ENCODE measurements around the gene CASP10. TPM values are rescaled to one million over a fixed set of nuclear protein-coding genes. Genes with fewer than 3 reads are reported as not detected.

CASP10 gene
- total and polyA plus RNA-seq, 9 of the 15 experiments (the other 6 are each of a cell fraction or from before 2014, with no cell fraction given), result 7.1 to 20.4 (median 10.8) TPM

DNA sequence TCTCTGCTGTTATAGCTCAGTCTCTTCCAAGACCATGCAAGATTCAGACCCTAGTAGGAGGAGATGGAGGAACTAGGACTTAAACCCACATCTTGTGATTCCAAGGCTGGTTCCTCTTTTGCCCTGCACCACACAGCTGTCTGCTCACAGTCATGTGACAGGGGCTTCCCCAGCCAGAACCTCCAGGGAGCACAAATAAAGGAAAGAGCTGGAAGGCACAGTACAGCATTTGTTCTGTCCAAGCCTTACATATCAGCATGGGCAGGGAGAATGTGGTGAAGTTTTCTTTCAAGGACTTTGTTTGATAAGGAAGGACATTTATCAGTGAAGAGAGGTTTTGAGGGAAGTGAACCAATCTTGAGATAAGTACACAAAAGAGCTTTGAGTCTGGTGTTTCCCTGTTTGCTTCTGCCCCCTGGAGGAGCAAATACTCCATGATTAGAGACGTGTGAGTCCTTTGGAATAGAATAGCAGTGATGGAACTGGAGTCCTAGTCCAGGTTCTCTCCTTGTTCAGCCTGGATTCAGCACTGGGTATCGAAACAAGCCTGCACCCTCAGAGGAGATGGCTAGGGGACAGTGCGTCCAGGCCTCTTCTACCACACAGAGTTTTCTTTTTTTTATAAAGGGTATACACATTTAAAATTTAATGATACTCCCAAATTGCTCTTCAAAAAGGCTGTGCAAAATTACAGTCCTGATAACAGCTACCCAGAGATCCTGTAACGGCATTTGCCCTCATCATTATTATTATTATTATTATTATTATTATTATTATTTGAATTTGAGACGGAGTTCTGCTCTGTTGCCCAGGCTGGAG lies 24.6 kb upstream of the CASP10 start (continued):
- TF ChIP-seq, protein P1, sequence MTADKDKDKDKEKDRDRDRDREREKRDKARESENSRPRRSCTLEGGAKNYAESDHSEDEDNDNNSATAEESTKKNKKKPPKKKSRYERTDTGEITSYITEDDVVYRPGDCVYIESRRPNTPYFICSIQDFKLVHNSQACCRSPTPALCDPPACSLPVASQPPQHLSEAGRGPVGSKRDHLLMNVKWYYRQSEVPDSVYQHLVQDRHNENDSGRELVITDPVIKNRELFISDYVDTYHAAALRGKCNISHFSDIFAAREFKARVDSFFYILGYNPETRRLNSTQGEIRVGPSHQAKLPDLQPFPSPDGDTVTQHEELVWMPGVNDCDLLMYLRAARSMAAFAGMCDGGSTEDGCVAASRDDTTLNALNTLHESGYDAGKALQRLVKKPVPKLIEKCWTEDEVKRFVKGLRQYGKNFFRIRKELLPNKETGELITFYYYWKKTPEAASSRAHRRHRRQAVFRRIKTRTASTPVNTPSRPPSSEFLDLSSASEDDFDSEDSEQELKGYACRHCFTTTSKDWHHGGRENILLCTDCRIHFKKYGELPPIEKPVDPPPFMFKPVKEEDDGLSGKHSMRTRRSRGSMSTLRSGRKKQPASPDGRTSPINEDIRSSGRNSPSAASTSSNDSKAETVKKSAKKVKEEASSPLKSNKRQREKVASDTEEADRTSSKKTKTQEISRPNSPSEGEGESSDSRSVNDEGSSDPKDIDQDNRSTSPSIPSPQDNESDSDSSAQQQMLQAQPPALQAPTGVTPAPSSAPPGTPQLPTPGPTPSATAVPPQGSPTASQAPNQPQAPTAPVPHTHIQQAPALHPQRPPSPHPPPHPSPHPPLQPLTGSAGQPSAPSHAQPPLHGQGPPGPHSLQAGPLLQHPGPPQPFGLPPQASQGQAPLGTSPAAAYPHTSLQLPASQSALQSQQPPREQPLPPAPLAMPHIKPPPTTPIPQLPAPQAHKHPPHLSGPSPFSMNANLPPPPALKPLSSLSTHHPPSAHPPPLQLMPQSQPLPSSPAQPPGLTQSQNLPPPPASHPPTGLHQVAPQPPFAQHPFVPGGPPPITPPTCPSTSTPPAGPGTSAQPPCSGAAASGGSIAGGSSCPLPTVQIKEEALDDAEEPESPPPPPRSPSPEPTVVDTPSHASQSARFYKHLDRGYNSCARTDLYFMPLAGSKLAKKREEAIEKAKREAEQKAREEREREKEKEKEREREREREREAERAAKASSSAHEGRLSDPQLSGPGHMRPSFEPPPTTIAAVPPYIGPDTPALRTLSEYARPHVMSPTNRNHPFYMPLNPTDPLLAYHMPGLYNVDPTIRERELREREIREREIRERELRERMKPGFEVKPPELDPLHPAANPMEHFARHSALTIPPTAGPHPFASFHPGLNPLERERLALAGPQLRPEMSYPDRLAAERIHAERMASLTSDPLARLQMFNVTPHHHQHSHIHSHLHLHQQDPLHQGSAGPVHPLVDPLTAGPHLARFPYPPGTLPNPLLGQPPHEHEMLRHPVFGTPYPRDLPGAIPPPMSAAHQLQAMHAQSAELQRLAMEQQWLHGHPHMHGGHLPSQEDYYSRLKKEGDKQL (CRISPR knock-in tag; IDR thresholded peaks at IDR 0.05; ENCODE audit: borderline replicate concordance), result no peak
- TF ChIP-seq DPF2 (IDR thresholded peaks at IDR 0.05) (peak; percentile 68; the same call in 1 of the 2 replicates), TAF15 (IDR thresholded peaks at IDR 0.05; ENCODE audit: low read depth, low read length) (no peak), ZNF282 (CRISPR knock-in tag; IDR thresholded peaks at IDR 0.05) (no peak), BDP1 (IDR thresholded peaks at IDR 0.05; ENCODE audit: insufficient read depth, insufficient read length) (no peak), TRIM28 (IDR thresholded peaks at IDR 0.05) (no peak), RBM34 (IDR thresholded peaks at IDR 0.05; ENCODE audit: borderline replicate concordance, insufficient read depth, low read length) (no peak), SUPT5H (IDR thresholded peaks at IDR 0.05) (no peak)
- TF ChIP-seq, protein P2, sequence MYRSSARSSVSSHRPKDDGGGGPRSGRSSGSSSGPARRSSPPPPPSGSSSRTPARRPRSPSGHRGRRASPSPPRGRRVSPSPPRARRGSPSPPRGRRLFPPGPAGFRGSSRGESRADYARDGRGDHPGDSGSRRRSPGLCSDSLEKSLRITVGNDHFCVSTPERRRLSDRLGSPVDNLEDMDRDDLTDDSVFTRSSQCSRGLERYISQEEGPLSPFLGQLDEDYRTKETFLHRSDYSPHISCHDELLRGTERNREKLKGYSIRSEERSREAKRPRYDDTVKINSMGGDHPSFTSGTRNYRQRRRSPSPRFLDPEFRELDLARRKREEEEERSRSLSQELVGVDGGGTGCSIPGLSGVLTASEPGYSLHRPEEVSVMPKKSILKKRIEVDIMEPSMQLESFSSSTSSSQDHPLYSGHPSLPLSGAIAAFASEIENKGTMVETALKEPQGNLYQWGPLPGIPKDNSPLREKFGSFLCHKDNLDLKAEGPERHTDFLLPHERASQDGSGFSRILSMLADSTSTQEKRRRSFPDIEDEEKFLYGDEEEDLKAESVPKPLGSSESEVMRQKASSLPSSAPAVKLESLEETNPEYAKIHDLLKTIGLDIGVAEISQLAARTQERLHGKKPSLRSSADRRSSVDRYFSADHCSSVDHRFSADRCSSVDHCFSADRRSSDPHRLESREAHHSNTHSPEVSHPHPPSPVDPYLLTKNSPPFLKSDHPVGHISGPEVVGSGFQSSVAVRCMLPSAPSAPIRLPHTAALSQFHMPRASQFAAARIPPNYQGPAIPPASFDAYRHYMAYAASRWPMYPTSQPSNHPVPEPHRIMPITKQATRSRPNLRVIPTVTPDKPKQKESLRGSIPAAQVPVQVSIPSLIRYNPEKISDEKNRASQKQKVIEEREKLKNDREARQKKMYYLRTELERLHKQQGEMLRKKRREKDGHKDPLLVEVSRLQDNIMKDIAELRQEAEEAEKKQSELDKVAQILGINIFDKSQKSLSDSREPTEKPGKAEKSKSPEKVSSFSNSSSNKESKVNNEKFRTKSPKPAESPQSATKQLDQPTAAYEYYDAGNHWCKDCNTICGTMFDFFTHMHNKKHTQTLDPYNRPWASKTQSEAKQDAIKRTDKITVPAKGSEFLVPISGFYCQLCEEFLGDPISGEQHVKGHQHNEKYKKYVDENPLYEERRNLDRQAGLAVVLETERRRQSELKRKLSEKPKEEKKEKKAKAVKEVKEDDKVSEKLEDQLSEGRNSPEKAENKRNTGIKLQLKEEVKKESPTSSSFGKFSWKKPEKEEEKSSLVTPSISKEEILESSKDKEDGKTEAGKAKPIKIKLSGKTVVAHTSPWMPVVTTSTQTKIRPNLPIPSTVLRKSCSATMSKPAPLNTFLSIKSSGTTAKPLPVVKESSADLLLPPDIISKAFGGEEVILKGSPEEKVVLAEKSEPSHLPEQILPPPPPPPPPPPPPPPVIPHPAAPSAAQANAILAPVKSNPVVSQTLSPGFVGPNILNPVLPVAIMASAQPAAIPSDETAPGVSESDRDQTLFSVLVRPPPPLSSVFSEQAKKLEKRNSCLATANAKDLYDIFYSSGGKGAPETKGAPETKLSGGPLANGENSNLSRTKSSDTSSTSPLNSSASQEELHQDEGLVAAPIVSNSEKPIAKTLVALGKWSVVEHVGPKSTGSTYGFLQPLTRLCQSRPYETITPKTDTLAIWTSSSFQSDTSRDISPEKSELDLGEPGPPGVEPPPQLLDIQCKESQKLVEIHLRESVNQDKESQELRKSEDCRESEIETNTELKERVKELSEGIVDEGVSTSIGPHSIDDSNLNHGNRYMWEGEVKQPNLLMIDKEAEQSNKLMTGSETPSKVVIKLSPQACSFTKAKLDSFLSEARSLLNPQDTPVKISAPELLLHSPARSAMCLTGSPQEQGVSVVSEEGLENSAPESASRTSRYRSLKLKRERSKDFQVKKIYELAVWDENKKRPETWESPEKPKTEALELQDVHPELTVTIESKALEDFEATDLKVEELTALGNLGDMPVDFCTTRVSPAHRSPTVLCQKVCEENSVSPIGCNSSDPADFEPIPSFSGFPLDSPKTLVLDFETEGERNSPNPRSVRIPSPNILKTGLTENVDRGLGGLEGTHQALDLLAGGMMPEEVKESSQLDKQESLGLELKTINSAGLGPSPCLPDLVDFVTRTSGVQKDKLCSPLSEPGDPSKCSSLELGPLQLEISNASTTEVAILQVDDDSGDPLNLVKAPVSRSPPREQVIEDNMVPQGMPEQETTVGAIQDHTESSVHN (IDR thresholded peaks at IDR 0.05; ENCODE audit: borderline replicate concordance in 1 of 2, low read depth in 1 of 2), result no peak

All from K562 (cell line).